ENCODE results near the gene PSORS1C1.
"Not testable (repeated sequence)": the region's sequence is repeated elsewhere in the genome, so short reads cannot be mapped to it uniquely, and the experiment has no call there.

The PSORS1C1 gene

GRCh38 chr6:31180500-31180899, 65.9 kb downstream of the PSORS1C1 start:
- peak; percentile 65 for DNase-seq

GRCh38 chr6:31183287-31183686, 68.7 kb downstream of the PSORS1C1 start:
- not testable (repeated sequence) for DNase-seq

DNA sequence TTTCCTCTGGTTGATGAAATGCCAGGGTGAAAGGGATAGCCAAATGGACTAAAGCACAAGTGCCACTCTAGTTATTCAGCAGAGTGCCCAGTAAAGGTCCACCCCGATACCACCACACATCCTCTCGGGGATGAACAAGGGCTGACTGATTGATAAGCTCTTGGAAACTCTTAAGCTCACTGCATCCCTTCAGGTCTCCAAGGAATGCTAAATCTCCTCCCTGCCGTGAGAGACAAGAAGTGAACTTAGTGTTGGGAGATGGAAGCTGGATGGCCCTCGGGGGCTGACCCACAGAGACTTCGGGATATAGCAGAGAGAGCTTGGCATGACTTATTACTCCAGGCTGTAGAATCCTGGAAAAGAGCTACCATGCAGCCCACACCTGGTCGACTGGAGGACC, 69.3 kb downstream of the PSORS1C1 start:
- DNase-seq = not testable (repeated sequence)

DNA sequence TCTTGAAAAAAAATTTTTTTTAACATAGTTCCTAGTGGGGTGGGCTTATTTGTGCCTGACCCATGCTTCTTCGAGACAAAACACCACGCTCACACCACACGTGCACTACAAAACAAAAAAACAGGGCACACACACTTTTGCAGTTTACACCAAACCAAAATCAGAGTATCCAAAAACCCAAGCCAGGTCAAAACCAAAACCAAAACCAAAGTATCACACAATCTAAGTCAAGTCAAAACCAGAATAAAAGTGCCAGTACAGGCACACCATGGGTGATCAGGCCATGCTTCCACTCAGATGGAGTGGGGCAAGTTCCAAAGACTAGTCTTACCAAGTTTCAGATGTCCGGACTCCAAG, 71.1 kb downstream of the PSORS1C1 start:
- not testable (repeated sequence) for DNase-seq

- DNase-seq = no peak
These were observed 71.6 kb downstream of the PSORS1C1 start for GRCh38 chr6:31186052-31186734.

DNA sequence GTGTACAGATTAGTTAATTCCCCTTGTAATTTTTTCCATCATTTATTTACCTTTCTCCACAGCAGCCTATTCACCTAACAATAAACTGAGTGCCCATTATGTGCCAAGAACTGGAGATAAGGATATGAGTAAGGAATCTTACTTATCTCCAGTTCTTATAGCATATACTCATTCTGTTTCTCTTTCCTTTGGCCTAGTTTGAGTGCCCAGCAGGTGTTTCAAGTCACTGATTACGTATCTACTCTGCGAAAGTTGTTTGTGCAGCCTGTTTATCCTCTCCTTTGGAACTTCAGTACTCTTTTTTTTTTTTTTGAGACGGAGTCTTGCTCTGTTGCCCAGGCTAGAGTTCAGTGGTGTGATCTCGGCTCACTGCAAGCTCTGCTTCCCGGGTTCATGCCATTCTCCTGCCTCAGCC, 73.2 kb downstream of the PSORS1C1 start:
- no peak for DNase-seq

- DNase-seq = not testable (repeated sequence)
These were observed 74.6 kb downstream of the PSORS1C1 start for GRCh38 chr6:31189223-31189622.
